GM20000 (cell line): ENCODE results near the gene PNPLA7.
A peak's percentile ranks its signal among the peaks of the same experiment; 100 is the strongest.
"Not testable (repeated sequence)": the region's sequence is repeated elsewhere in the genome, so short reads cannot be mapped to it uniquely, and the experiment has no call there.

Source experiments
- DNase-seq: peaks from one replicate; pipeline ENCODE4 v3.0.0; 2012; ENCODE audit warnings: low spot score
- TF ChIP-seq, protein P1 (sequence below): IDR thresholded peaks from 2 replicates; pipeline ENCODE4 v1.5.1; 2012; ENCODE audit warnings: mild to moderate bottlenecking, control low read depth; ENCODE audit errors: extremely low read depth, missing control alignments

Gene PNPLA7

DNA sequence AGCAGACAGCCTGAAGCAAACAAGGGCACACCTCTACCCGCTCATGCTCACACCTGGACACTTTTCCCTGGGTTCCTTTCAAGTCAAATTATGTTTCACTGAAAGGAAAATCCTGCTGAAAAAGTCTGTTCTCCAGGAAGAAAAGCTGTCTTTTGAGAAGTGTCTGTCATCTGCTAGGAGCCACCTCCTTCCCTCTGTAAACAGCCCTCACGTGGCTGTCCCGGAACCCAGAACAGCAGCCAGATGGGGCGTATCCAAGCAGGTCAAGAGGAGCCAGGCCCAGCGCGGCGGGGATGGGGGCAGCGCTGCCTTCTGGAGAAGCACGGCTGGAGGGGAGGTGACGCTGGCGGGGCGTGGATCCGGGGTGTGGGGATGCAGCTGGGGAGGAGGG, at the start of gene PNPLA7:
Gene PNPLA7 (minus strand): TSS at position 172 of the 391 bp plus-strand sequence. CDS start 205 bp downstream, outside the sequence.
- TF ChIP-seq, protein P1, sequence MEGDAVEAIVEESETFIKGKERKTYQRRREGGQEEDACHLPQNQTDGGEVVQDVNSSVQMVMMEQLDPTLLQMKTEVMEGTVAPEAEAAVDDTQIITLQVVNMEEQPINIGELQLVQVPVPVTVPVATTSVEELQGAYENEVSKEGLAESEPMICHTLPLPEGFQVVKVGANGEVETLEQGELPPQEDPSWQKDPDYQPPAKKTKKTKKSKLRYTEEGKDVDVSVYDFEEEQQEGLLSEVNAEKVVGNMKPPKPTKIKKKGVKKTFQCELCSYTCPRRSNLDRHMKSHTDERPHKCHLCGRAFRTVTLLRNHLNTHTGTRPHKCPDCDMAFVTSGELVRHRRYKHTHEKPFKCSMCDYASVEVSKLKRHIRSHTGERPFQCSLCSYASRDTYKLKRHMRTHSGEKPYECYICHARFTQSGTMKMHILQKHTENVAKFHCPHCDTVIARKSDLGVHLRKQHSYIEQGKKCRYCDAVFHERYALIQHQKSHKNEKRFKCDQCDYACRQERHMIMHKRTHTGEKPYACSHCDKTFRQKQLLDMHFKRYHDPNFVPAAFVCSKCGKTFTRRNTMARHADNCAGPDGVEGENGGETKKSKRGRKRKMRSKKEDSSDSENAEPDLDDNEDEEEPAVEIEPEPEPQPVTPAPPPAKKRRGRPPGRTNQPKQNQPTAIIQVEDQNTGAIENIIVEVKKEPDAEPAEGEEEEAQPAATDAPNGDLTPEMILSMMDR = no peak
- DNase-seq = peak; percentile 78

DNA sequence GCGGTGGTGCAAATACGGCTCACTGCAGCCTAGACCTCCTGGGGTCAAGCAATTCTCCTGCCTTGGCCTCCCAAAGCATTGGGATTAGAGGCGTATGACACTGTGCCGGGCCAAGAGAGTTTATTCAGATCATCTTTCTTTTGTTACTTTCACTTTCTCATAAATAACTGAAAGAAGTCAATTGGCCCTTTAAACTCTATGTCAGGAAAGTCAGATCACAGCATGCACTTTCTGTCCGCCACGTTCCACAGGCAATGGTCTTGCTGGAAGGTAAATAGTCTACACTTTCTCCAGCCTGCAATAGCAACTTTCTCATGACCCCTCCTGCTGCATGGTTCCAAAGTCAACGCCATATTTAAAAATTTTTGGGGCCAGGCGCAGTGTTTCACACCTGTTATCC, 48.7 kb upstream of the PNPLA7 start:
- TF ChIP-seq, protein P1 = no peak
- DNase-seq = no peak

DNA sequence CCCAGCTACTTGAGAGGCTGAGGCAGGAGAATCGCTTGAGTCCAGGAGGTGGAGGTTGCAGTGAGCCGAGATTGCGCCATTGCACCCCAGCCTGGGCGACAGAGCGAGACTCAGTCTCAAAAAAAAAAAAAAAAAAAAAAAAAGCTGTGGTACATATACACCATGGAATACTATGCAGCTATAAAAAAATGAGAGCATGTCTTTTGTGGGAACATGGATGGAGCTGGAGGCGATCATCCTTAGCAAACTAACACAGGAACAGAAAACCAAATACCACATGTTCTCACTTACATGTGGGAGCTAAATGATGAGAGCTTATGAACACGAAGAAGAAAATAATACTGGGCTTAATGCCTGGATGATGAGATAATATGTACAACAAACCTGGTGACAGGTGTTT, 46.4 kb upstream of the PNPLA7 start:
- not testable (repeated sequence) for DNase-seq

DNA sequence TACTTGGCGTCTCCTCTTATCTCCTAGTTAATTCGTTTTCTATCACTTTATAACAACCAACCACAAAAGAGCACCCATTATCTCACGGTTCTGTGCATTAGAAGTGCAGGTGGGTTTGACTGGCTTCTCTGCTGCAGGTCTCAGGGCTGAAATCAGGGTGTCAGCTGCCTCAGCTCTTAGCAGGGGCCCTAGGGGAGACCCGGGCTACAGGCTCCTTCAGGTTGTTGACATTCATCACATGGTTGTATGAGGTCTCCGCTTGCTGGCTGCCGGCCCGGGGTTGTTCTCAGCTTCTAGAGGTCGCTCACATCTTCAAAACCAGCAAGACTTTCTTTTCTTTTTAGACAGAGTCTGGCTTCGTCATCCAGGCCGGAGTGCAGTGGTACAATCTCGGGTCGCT, 43.0 kb upstream of the PNPLA7 start:
- TF ChIP-seq, protein P1 = no peak
- no peak for DNase-seq

DNA sequence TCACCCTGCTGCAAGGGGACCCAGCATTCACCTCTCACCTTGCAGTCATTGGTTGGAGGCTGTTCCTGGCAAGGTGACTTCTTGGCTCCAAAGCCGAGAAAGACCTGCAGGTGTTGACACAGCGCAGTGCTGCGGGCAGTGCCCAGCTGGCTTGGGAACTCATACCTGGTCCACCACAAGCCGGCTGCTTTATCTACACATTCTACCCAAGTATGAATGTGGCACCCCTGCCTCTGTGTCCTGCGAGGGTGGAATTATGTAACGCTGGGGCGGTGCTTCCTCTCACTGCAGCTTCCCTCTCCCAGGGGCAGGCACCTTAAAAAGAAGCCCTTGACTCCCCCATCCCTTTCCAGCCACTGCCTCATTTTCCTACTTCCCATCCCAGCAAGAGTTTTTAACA, 42.6 kb upstream of the PNPLA7 start:
- TF ChIP-seq, protein P1 = no peak
- no peak for DNase-seq

DNA sequence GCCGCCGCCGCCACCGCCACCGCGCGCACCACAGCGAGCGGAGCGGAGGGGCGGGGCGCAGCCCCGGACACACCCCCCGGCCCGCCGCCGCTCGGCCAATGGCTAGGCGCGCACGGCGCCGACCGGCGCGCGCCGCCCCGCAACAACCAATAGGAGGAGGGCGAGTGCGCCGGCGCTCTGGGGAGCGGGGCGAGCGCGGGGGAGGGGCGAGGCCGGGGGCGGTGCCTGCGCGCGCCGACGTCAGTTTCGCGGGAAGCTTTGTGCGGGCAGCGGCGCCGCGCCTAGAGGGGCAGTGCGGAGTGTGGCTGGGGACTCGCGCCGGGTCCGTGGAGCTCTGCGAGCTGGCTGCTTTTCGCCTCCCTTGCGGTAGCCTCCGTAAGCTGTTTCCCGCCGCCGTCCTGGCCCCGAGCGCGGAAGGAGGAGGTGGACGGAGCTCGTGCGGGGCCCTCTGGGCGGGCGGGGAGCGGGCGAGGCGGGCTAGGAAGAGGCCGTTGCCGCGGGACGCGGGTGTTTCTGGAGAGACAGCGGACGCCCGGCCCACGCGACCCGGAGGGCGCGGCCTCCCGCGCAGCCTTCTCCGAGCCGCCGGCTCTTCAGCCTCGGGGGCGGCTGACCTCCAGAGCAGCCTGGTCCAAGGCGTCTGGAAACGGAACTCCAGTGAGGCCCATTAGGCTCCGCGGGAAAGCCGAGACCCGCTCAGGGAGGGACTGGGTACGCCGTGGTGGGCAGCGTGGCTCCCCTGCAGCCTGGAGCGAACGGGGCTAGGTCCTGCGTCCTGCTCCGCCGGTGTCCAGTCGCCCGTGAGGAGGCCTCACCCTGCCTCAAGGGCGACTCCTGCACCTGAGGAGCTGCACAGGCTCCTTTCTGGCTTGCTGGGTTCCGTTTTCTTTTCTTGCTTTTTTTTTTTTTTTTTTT, 40.5 kb upstream of the PNPLA7 start, which contains the start of gene ZMYND19:
Gene ZMYND19 (minus strand): TSS at position 44 of the 915 bp plus-strand sequence. CDS start 249 bp downstream, outside the sequence.
- peak; percentile 100 for DNase-seq
- TF ChIP-seq, protein P1 = no peak

DNA sequence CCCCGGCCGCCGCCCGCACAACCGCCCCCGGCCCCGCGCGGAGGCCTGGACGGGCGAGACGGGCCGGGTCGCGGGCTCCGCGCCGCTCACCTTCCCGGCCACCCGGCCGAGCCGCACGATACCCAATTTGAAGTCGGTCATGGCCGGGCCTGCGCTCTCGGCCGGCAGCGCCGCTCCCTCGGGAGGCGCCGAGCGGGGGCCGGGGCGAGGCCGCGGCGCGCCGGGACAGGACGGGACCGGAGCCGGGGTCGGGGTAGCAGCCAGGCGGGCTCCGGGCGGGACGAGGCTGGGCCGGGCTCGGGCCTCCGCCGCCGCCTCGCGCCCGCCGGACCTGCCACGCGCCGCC, 39.9 kb upstream of the PNPLA7 start:
- TF ChIP-seq, protein P1 = no peak
- no peak for DNase-seq
